HG02884 (cell line): ENCODE results near the gene ARPP19.
A peak's percentile ranks its signal among the peaks of the same experiment; 100 is the strongest.
"Not testable (repeated sequence)": the region's sequence is repeated elsewhere in the genome, so short reads cannot be mapped to it uniquely, and the experiment has no call there.

Source experiments
- ATAC-seq: cut with Tn5 transposase; IDR thresholded peaks from one replicate; pipeline ENCODE4 v1.9.1; 2021; ENCODE audit warnings: mild to moderate bottlenecking, moderate library complexity; ENCODE audit not compliant: unreplicated experiment

ARPP19 gene

GRCh38 chr15:52551762-52552161 is 17.1 kb downstream of the ARPP19 start:
- ATAC-seq, result no peak

GRCh38 chr15:52551186-52551585 is 17.6 kb downstream of the ARPP19 start:
- not testable (repeated sequence) for ATAC-seq

- no peak for ATAC-seq
These were observed 22.6 kb downstream of the ARPP19 start for GRCh38 chr15:52546031-52546751.

GRCh38 chr15:52540374-52541012 is 28.3 kb downstream of the ARPP19 start:
- ATAC-seq, result no peak

GRCh38 chr15:52537459-52537858 is 31.4 kb downstream of the ARPP19 start:
- ATAC-seq, result no peak

GRCh38 chr15:52532427-52532826 is 36.4 kb downstream of the ARPP19 start:
- ATAC-seq, result no peak

- ATAC-seq, result no peak
These were observed 38.9 kb downstream of the ARPP19 start for GRCh38 chr15:52529940-52530339.

GRCh38 chr15:52529341-52529924 is 39.4 kb downstream of the ARPP19 start:
- ATAC-seq, result no peak

GRCh38 chr15:52528564-52529340 is 40.1 kb downstream of the ARPP19 start, which contains the start of gene MYO5A:
Gene MYO5A (minus strand): TSS chr15:52528880. CDS start chr15:52528806, 74 bp downstream.
- ATAC-seq, result peak; percentile 76

- peak; percentile 6 for ATAC-seq
These were observed 40.8 kb downstream of the ARPP19 start for GRCh38 chr15:52527911-52528563.

- ATAC-seq, result no peak
These were observed 41.5 kb downstream of the ARPP19 start for GRCh38 chr15:52527196-52527910.

GRCh38 chr15:52524223-52525136 is 44.4 kb downstream of the ARPP19 start:
- ATAC-seq, result no peak

GRCh38 chr15:52523647-52524046 is 45.2 kb downstream of the ARPP19 start:
- no peak for ATAC-seq

- no peak for ATAC-seq
These were observed 45.6 kb downstream of the ARPP19 start for GRCh38 chr15:52523192-52523591.

GRCh38 chr15:52521682-52522081 is 47.1 kb downstream of the ARPP19 start:
- no peak for ATAC-seq

- no peak for ATAC-seq
These were observed 48.4 kb downstream of the ARPP19 start for GRCh38 chr15:52520421-52520820.

- ATAC-seq, result no peak
These were observed 50.1 kb downstream of the ARPP19 start for GRCh38 chr15:52518487-52519371.

GRCh38 chr15:52517014-52517413 is 51.8 kb downstream of the ARPP19 start:
- ATAC-seq, result no peak
